ENCODE results near the gene EYS. TPM values are rescaled to one million over a fixed set of nuclear protein-coding genes. Genes with fewer than 3 reads are reported as not detected.
"Not testable (repeated sequence)": the region's sequence is repeated elsewhere in the genome, so short reads cannot be mapped to it uniquely, and the experiment has no call there.

The EYS gene
- total RNA-seq, 6 experiments from 2014 or later = 0.54 to 2.3 (median 0.74) TPM; not detected in 1

GRCh38 chr6:63897459-63897858, 1809.6 kb downstream of the EYS start:
- Histone ChIP-seq H3K9me3 (no peaks in the 10 kb centered on the region), H3K27me3 (no peaks in the 10 kb centered on the region), H3K27ac (no peak overlapping the region), H3K4me1 (no peaks in the 10 kb centered on the region), H3K36me3 (no peaks in the 10 kb centered on the region), H3K4me3 (no peak overlapping the region)
- no peak for ATAC-seq
- intact Hi-C loops (cut with DNase I) = no loop called here
- 53% methylated on average over 2 of the region's 3 CpGs for WGBS (ENCODE audit: insufficient coverage, low coverage, low lambda C conversion rate, missing lambda C conversion rate)
- no peak for TF ChIP-seq POLR2A (IDR thresholded peaks at IDR 0.05)
- TF ChIP-seq, protein P1, sequence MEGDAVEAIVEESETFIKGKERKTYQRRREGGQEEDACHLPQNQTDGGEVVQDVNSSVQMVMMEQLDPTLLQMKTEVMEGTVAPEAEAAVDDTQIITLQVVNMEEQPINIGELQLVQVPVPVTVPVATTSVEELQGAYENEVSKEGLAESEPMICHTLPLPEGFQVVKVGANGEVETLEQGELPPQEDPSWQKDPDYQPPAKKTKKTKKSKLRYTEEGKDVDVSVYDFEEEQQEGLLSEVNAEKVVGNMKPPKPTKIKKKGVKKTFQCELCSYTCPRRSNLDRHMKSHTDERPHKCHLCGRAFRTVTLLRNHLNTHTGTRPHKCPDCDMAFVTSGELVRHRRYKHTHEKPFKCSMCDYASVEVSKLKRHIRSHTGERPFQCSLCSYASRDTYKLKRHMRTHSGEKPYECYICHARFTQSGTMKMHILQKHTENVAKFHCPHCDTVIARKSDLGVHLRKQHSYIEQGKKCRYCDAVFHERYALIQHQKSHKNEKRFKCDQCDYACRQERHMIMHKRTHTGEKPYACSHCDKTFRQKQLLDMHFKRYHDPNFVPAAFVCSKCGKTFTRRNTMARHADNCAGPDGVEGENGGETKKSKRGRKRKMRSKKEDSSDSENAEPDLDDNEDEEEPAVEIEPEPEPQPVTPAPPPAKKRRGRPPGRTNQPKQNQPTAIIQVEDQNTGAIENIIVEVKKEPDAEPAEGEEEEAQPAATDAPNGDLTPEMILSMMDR (IDR thresholded peaks at IDR 0.05) = no peak
- DNase-seq = no peak

GRCh38 chr6:63888416-63888815, 1818.6 kb downstream of the EYS start:
- WGBS (ENCODE audit: insufficient coverage, low coverage, low lambda C conversion rate, missing lambda C conversion rate) = 41% methylated on average over 4 of the region's 5 CpGs
- intact Hi-C loops (cut with DNase I) = no loop called here

DNA sequence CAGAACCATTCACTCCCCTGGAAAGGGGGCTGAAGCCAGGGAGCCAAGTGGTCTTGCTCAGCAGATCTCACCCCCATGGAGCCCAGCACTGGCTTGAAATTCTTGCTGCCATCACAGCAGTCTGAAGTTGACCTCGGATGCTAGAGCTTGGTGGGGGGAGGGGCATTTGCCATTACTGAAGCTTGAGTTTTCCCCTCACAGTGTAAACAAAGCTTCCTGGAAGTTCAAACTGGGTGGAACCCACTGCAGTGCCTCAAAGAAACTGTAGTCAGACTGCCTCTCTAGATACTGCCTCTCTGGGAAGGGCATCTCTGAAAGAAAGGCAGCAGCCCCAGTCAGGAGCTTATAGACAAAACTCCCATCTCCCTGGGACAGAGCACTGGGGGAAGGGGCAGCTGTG, 1819.2 kb downstream of the EYS start:
- H3K4me3 ChIP-seq; ATAC-seq; DNase-seq; H3K27ac ChIP-seq; intact Hi-C loops (cut with DNase I); H3K36me3 ChIP-seq; H3K9me3 ChIP-seq; H3K27me3 ChIP-seq; H3K4me1 ChIP-seq: not testable (repeated sequence)
- WGBS (ENCODE audit: insufficient coverage, low coverage, low lambda C conversion rate, missing lambda C conversion rate) = no CpG with 5 or more reads among the region's 1 CpG

More at GRCh38 chr6:63888416-63888815, 1818.6 kb downstream of the EYS start:
- no peaks in the 10 kb centered on the region for H3K27me3 ChIP-seq
- H3K27ac ChIP-seq = no peak overlapping the region
- no peaks in the 10 kb centered on the region for H3K36me3 ChIP-seq
- no peak for ATAC-seq
- no peak for TF ChIP-seq POLR2A (IDR thresholded peaks at IDR 0.05)
- TF ChIP-seq, protein P1 (IDR thresholded peaks at IDR 0.05) = no peak
- no peaks in the 10 kb centered on the region for H3K9me3 ChIP-seq
- H3K4me3 ChIP-seq = no peak overlapping the region
- no peaks in the 10 kb centered on the region for H3K4me1 ChIP-seq
- no peak for DNase-seq

DNA sequence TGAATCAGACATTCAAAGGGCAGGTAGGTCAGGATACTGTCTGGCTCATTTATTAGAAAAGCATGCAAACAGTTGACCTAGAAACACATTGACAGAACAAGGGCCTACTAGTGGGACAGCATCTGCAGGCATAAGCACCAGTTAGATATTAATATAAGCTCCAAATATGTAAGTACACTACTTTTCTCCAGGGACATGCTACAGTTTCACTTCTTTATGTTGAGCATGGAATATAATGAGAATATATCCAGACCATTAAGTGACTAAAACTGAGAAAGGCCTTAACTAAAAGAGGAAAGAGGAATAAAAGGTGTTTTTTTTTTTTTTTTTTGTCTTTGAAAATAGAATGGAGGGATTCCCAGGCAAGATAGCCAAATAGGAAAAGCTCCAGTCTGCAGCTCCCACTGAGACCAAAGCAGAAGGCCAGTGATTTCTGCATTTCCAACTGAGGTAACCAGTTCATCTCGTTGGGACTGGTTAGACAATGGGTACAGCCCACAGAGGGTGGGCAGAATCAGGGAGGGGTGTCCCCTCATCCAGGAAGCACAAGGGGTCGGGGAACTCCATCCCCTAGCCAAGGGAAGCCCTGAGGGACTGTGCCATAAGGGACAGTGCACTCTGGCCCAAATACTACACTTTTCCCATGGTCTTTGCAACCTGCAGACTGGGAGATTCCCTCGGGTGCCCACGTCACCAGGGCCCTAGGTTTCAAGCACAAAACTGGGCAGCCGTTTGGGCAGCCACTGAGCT, 1819.8 kb downstream of the EYS start:
- TF ChIP-seq, protein P1 (IDR thresholded peaks at IDR 0.05) = no peak
- no peak for TF ChIP-seq POLR2A (IDR thresholded peaks at IDR 0.05)
- Histone ChIP-seq H3K36me3 (no peaks in the 10 kb centered on the region), H3K4me1 (no peaks in the 10 kb centered on the region), H3K4me3 (no peak overlapping the region), H3K9me3 (no peaks in the 10 kb centered on the region), H3K27ac (no peak overlapping the region), H3K27me3 (no peaks in the 10 kb centered on the region)
- no peak for DNase-seq
- WGBS (ENCODE audit: insufficient coverage, low coverage, low lambda C conversion rate, missing lambda C conversion rate) = 56% methylated on average over 2 of the region's 5 CpGs
- intact Hi-C loops (cut with DNase I) = no loop called here
- ATAC-seq = no peak

DNA sequence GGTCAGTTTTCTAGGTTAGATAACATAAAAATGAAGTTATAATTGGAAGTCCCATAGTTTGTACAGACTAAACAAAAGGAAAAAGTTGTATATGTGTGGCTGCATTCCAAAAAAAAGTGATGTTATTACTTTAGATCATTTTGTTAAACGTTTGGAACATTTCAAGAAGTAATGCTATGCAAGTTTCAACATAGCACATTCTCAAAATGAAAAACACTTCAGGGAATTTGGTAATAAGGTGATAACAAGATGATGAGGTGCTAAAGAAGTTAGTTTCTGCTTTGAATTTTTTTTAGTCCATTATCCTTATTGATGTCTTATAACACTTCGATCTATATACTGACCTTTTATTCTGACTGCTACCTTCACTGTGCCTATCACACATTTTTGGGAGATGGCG, 1820.7 kb downstream of the EYS start:
- H3K27me3 ChIP-seq = no peaks in the 10 kb centered on the region
- H3K27ac ChIP-seq = no peak overlapping the region
- no peaks in the 10 kb centered on the region for H3K4me1 ChIP-seq
- no peaks in the 10 kb centered on the region for H3K9me3 ChIP-seq
- ATAC-seq (no peak), DNase-seq (no peak)
- H3K4me3 ChIP-seq = no peak overlapping the region
- H3K36me3 ChIP-seq = no peaks in the 10 kb centered on the region
- intact Hi-C loops (cut with DNase I) = no loop called here
- no peak for TF ChIP-seq POLR2A (IDR thresholded peaks at IDR 0.05)
- TF ChIP-seq, protein P1 (IDR thresholded peaks at IDR 0.05) = no peak
- 56% methylated on average over 3 of the region's 3 CpGs for WGBS (ENCODE audit: insufficient coverage, low coverage, low lambda C conversion rate, missing lambda C conversion rate)
